NCI-H446 (cell line): ENCODE data around the gene BFSP1.

Source experiments
- DNase-seq, 2 experiments: peaks; one replicate each; lab custom pipeline; 2025; lab: John Stamatoyannopoulos, UW

Gene BFSP1

DNA sequence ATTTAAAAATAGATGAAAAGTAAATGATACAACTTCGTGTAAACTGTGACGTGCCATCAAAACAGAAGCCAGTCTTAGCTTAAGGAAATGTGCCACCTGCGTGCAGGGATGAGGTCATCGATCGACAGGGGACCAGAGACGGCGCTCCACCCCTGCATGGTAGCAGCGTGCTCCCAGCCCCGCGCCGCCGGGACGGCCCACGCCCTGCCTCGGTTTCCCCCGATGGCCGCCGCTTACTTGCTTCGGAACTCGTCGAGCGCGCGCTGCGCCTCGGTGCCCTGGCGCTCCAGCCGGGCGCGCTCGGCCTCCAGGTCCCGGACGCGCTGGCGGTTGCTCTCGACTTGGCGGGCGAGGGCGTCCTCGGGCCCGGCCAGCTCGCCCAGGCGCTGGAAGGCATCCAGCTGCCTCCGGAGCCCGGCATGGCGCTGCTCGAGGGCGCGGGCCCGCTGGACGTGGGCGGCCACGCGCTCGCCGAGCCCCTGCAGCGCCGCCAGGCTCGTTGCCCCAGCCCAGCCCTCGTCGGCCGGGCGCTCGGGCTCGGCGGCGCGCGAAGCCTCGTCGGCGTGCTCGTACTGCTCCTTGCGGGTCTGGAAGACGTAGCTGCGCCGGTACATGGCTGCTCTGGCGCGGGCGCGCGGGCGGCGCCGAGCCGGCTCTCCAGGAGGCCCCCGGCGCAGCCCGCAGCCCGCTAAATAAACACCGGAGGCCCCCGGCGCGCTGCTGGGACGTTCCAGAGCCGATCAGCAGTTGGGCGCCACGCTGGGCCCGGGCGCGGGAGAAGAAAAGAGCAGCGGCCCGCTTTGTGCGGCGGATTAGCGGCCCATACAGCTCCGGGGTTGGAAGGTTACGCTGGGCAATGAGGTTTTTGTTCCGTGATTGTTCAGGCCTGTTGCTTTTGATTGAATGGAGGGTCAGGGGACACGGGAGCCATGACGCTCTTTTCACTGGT, at the start of gene BFSP1:
Gene BFSP1, minus strand, starts transcription at position 664 of the 949 bp plus-strand sequence. Its CDS starts 50 bp downstream, at position 614.
- peak; percentile 46 to 75 for DNase-seq

DNA sequence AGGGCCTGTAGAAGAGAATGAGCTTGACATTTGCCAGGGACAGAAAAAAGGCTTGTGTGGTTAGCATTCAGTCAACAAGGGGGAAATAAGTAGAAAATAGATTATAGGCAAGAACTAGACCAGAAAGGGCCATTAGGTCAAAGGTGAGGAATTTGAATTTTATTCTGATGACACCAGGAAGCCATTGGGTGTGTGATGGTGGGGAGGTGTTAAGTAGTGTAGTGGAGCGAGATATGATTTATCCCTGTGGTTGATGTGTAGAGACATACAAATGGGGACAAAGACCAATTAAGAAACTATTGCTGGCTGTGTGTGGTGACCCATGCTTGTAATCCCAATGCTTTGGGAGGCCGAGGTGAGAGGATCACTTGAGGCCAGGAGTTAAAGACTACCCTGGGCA, 49.7 kb upstream of the BFSP1 start:
- no peak for DNase-seq

- no peak for DNase-seq
Measured at GRCh38 chr20:17579369-17580039, 48.3 kb upstream of the BFSP1 start.

- no peak for DNase-seq
Measured at GRCh38 chr20:17576215-17576614, 45.0 kb upstream of the BFSP1 start.

DNA sequence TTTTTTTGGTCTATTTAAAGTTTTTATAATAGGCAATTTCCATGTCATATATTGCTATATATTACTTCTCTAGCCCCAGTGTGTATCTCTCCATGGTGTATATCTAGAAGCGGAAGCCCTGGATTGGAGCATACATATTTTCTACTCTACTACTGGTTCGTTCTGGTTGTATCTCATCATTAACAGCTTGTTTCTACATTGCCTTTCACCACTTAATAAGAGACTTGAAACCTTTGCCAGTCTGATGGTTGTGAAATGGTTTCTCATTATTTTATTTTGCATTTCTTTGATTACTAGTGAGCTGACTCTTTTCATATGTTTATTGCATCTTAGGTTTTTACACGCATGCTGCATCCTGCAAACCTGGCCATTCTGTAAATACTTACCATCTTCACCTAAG, 42.3 kb upstream of the BFSP1 start:
- no peak for DNase-seq

DNA sequence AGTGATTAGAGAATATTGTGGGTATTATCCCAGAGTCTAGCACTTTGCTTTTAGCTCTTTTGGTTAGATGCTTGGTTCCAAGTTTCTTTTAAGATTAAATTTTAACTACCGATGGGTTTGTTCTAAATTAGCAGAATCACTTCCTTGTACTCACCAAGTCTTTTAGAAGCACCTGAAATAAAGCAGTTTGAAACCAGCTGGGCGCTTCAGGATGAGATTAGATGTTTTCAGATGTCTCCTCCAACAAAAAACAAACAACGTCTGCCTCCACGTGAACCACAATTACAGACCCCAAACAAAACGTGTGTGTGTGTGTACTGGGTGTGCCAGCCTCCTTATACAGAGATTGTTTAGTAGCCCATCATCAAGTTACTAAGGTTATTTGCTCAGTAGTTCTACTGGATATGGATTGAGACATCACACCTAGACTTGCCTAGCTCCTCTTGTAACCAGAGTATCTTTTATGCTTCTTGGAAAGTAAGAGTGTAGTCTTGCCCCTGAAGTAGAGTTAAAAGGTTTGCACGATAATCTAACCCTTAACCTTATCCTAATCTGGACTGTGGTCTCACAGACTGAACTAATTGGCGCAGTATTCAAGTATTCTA, 41.0 kb upstream of the BFSP1 start:
- no peak for DNase-seq

DNA sequence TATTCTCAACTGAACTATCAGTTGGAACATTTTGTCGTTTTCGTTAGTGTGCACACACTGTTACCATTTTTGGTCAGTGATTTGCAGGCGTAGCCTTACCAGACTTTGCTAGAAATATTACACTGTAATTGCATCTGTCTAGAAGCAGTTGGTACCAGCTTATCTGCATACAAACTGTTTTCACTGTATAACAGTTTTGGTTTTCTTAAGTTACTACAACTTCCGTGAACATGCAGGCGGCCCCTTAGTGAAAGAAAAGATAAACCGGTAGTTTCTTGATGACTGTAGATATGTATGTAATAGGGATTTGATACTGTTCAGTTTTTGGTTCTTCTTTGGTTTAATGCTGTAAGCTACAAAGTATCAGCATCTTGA, 40.0 kb upstream of the BFSP1 start:
- no peak for DNase-seq

DNA sequence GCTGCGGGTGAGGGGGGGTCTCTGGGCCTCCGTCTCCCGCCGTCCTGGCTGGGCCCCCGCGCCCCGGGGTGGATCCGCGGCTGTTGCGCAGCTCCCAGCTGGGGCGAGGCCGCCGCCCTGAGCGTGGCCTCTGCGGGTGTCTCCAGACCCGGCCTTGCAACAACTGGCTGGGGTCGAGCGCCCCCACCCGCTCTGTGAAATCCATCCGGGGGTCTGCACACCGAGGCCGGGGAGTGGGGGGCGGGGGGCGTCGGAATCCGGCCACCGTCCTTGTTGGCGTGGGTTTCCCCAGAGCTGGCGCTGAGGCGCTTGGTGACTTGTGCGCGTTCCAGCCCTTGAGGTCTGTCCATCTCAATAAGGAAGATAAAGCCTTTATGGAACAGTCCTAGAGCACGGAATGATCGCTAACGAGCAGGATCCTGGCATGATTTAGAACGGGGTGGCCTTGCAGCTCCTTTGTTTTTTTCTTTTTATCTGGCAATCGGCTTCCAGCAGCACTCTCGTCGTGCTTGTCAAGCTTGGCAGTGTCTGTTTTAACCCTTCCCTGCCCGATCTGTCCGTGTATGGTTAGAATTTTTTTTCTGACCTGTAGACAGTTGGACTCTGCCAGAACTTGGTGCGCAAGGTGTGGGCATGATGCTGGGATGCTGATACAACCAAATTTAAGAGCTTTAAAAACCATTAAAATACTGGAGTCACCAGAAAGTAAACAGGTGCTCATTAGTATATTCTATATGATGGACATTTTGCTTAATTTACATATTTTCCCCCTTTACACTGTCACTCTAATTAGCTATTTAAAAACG, 39.4 kb upstream of the BFSP1 start:
- peak in 1 of 2 experiments; percentile 25 for DNase-seq

GRCh38 chr20:17569616-17570346, 38.6 kb upstream of the BFSP1 start, which contains the start of gene DSTN:
DSTN (plus strand) TSS chr20:17570075; CDS start chr20:17570209, 134 bp downstream.
- DNase-seq = peak; percentile 85 to 94

- no peak for DNase-seq
Measured at GRCh38 chr20:17568972-17569521, 37.9 kb upstream of the BFSP1 start.

- DNase-seq = no peak
Measured at GRCh38 chr20:17568045-17568788, 37.0 kb upstream of the BFSP1 start.

DNA sequence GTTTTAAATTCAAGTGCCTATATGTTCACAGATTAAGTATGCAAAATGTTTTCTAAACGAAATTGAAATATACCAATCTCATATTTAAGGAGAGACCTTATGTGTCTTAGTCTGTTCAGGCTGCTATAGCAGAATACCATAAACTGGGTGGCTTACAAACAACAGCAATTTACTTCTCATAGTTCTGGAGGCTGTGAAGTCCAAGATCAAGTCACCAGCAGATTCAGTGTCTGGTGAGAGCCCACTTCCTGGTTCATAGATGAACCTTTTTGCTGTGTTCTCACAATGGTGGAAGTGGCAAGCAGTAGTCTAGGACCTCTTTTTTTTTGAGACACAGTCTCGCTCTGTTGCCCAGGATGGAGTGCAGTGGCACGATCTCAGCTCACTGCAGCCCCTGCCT, 35.2 kb upstream of the BFSP1 start:
- no peak for DNase-seq

- no peak for DNase-seq
Measured at GRCh38 chr20:17565169-17565845, 34.1 kb upstream of the BFSP1 start.

GRCh38 chr20:17562804-17563305, 31.7 kb upstream of the BFSP1 start:
- DNase-seq = no peak

DNA sequence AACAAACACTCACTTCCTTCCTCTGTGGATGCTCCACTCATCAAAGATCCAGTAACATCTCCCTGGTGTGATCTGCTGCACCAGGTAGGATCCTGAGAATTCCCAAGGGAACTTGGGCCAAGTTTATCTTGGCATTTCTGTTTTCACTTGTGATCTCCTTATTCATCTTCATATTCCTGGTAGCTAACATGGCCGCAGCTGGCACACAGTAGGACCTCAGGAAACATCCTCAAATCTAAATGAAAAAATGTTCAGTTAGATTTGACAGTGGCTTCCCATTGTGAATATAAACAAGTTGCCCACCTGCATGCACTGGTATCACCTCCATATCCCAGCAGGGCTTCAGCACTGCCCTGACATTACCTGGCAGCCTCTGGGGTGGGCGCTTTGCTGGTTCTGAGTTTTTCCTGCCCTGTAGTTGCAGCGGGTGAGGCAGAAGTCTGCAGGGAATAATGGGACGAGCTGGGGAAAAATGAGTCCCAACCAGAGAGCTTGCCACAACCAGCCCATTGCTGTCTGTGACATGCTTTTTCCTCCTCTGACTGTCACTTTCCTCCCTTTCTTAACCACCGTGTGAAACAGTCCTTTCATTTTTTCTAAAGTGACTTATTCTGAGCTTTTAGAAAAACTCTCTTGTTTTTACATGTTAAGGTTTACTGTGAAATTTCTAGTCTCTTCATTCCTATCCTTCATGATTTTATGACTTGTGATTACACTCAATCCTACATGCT, 29.3 kb upstream of the BFSP1 start:
- DNase-seq = no peak

- DNase-seq = no peak
Measured at GRCh38 chr20:17559338-17559737, 28.2 kb upstream of the BFSP1 start.

- no peak for DNase-seq
Measured at GRCh38 chr20:17558941-17559304, 27.7 kb upstream of the BFSP1 start.

GRCh38 chr20:17558154-17558940, 27.2 kb upstream of the BFSP1 start:
- DNase-seq = peak; percentile 18 to 53
